Eye (tissue), 1 donor: ENCODE measurements around the gene RUFY1.
A peak's percentile ranks its signal among the peaks of the same experiment; 100 is the strongest.
"Not testable (repeated sequence)": the region's sequence is repeated elsewhere in the genome, so short reads cannot be mapped to it uniquely, and the experiment has no call there.

Experiments
- DNase-seq: peaks from one replicate; pipeline ENCODE4 v3.0.0-alpha.2; 2015

Gene RUFY1

GRCh38 chr5:179550511-179551342, at the start of gene RUFY1:
RUFY1 (plus strand) TSS chr5:179550554; CDS start chr5:179550570, 16 bp downstream.
- DNase-seq: peak; percentile 93

GRCh38 chr5:179501997-179502396, 48.4 kb upstream of the RUFY1 start:
- not testable (repeated sequence) for DNase-seq

- DNase-seq: not testable (repeated sequence)
Measured at GRCh38 chr5:179502420-179502819, 47.9 kb upstream of the RUFY1 start.

GRCh38 chr5:179504191-179504590, 46.2 kb upstream of the RUFY1 start:
- DNase-seq: no peak

GRCh38 chr5:179504600-179505396, 45.6 kb upstream of the RUFY1 start:
- DNase-seq: no peak

GRCh38 chr5:179505636-179506261, 44.6 kb upstream of the RUFY1 start:
- no peak for DNase-seq

- DNase-seq: no peak
Measured at GRCh38 chr5:179509239-179509638, 41.1 kb upstream of the RUFY1 start.

GRCh38 chr5:179509845-179510244, 40.5 kb upstream of the RUFY1 start:
- no peak for DNase-seq

GRCh38 chr5:179512452-179513000, 37.8 kb upstream of the RUFY1 start:
- DNase-seq: no peak

- DNase-seq: not testable (repeated sequence)
Measured at GRCh38 chr5:179515501-179515900, 34.9 kb upstream of the RUFY1 start.

GRCh38 chr5:179516221-179516620, 34.1 kb upstream of the RUFY1 start:
- no peak for DNase-seq

- DNase-seq: not testable (repeated sequence)
Measured at GRCh38 chr5:179517746-179518145, 32.6 kb upstream of the RUFY1 start.

- not testable (repeated sequence) for DNase-seq
Measured at GRCh38 chr5:179518369-179518768, 32.0 kb upstream of the RUFY1 start.

GRCh38 chr5:179519416-179520070, 30.8 kb upstream of the RUFY1 start:
- not testable (repeated sequence) for DNase-seq

GRCh38 chr5:179522107-179522506, 28.2 kb upstream of the RUFY1 start:
- DNase-seq: not testable (repeated sequence)

- no peak for DNase-seq
Measured at GRCh38 chr5:179526978-179527377, 23.4 kb upstream of the RUFY1 start.

- peak; percentile 79 for DNase-seq
Measured at GRCh38 chr5:179530069-179530998, 20.0 kb upstream of the RUFY1 start.

- no peak for DNase-seq
Measured at GRCh38 chr5:179533024-179533423, 17.3 kb upstream of the RUFY1 start.

GRCh38 chr5:179533907-179534306, 16.4 kb upstream of the RUFY1 start:
- DNase-seq: no peak

- no peak for DNase-seq
Measured at GRCh38 chr5:179534431-179534830, 15.9 kb upstream of the RUFY1 start.

GRCh38 chr5:179536676-179537075, 13.7 kb upstream of the RUFY1 start:
- no peak for DNase-seq
